GM18868 (cell line): ENCODE results near the gene TBX2.

ENCODE experiments used
- ATAC-seq: cut with Tn5 transposase; IDR thresholded peaks from one replicate; pipeline ENCODE4 v1.9.1; 2021; ENCODE audit warnings: mild to moderate bottlenecking, moderate library complexity; ENCODE audit not compliant: unreplicated experiment

Gene TBX2

GRCh38 chr17:61385577-61386236, 13.9 kb upstream of the TBX2 start:
- no peak for ATAC-seq

- ATAC-seq: no peak
Observed at GRCh38 chr17:61386251-61386650, 13.4 kb upstream of the TBX2 start.

DNA sequence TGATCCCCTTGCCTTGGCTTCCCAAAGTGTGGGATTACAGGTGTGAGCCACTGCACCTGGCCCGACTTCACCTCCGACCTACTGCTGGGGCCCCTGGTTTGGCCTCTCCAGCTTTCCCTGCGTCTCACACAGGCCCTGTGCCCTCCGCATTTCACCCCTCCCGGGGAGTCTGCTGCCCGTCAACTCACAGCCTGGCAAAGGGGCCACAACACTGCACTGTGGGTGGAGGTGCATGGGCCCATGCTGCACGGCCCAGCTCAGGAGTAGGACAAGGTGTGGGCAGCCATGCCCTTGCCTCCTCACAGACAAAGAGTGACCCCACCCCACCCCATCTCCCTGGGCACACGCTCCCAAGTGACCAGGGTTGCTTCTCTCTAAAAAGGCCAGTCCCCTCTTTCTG, 12.6 kb upstream of the TBX2 start:
- no peak for ATAC-seq

DNA sequence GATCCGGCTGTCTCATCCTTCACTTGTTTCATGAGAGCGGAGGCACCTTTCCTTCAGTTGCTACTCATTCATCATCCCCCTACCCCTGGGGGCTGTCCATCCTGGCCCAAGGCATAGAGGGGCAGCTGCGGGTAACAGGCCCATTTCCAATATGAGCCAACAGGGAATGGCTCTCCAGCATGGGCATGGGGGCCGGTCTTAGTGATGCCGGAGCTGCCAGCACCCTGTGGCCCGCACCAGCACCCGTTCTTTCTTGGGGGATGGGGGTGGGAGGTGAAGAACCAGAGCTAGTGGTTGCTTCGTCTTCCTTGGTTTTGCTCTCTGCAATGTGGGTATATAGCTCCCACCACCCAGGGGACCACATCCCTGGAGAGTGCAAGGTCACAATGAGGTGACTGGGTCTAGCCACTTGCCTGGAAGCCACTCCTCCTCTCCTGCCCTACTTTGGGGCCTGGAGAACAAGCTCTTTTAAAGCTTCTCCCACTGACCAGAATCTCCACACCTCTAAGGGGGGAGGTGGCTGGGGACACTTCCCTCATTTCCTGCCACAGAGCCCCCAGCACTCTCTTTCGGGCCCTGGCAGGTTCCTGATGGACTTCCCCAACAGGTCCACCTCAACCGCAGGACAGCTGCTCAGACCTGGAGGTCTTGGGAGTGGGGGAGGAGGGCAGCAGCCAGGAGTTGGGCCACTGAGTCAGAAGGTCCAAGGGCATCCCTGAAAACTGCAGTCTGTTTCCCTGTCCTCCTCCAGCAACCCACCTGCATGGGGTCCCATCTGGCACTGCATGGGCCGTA, 11.9 kb upstream of the TBX2 start:
- no peak for ATAC-seq

- ATAC-seq: no peak
Observed at GRCh38 chr17:61388561-61389356, 10.9 kb upstream of the TBX2 start.

- no peak for ATAC-seq
Observed at GRCh38 chr17:61389670-61390478, 9.8 kb upstream of the TBX2 start.

GRCh38 chr17:61390479-61390791, 9.2 kb upstream of the TBX2 start:
- ATAC-seq: no peak

DNA sequence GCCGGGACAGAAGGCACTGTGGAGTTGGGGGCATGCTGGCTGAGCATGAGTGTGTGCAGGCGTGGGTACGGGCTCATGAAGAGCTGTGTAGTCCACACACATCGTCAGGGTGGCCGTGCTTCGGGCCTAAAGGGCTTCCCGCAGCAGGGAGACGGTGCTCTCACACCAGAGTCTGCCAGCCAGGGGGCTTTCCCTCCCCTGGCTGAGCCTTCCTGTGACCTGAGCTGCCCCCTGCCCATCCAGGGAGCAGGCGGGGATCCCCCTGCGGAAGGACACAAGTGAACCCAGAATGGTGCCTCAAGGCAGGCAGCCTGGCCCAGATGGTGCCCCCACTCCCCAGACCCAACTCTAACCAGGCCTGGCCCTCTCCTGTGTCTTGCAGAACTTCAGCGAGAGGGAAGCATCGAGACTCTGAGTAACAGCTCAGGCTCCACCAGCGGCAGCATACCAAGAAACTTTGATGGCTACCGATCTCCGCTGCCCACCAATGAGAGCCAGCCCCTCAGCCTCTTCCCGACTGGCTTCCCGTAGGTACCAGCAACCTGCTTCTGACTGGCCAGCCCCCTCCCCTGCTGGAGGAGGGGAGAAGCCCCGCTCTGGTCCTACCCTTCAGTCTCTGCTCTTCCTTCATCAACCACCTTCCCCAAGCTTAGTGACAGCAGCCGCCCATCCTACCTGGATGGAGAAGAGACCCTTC, 7.9 kb upstream of the TBX2 start:
- no peak for ATAC-seq

DNA sequence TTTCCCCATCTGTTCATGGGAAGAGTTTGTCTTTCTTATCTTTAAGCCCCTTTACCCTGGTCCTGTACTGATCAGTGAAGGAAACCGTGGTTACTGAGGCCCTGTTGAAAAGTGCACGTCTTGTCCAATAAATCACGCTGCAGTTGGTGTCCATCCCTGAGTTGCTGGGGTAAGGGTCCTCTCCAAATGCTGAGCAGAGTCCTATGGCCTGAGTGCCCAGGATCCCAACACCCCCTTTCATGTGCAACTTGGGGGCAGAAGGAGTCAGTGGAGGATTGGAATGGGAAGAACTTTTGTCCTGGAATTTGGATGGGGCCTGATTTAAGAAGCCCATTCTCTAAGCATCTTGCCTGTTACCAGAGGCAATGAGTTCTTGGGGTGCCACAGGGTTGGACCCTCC, 7.0 kb upstream of the TBX2 start:
- no peak for ATAC-seq

DNA sequence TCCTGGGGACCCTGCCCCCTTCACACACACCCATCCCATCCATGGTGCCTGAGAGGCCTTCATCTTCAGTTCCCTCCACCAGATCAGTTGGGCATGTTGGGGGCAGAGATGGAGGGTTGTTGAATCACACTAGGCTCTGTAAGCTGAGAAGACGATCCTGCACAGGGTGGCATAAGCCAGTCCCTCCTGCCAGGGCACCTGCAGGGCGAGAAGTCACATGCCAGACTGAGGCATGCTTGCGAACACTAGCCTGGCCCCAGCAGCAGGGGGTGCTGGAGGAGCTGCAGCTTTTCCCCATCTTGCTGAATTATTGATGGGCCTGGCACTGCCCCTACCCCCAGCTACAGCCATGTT, 6.1 kb upstream of the TBX2 start:
- no peak for ATAC-seq

- ATAC-seq: no peak
Observed at GRCh38 chr17:61393904-61394629, 5.6 kb upstream of the TBX2 start.

GRCh38 chr17:61394630-61395408, 4.8 kb upstream of the TBX2 start:
- no peak for ATAC-seq

GRCh38 chr17:61395409-61395982, 4.1 kb upstream of the TBX2 start:
- no peak for ATAC-seq

GRCh38 chr17:61395983-61396585, 3.6 kb upstream of the TBX2 start:
- ATAC-seq: no peak

DNA sequence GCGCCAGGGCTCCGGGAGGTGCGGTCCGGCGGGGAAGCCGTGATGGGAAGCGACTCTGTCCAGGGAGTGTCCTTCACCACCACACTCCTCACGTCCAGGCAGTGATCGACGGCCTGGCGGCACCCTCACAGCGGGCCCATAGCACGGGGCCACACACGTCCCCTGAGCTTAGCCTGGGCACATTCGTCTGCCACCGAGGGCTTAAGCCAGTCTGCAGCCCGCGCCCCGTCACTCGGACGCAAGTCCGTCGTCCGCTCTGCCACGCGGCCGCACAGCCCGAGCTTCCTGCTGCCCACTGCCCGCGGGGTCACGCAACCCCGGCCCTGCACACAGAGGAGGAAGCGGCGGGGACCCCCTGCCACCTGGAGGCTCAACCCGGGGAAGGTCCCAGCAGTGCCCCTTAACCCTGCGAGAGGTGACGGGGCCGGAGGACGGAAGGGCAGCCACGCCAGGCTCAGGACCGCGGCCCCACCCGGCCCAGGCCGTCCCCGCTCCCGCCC, 3.0 kb upstream of the TBX2 start:
- no peak for ATAC-seq

DNA sequence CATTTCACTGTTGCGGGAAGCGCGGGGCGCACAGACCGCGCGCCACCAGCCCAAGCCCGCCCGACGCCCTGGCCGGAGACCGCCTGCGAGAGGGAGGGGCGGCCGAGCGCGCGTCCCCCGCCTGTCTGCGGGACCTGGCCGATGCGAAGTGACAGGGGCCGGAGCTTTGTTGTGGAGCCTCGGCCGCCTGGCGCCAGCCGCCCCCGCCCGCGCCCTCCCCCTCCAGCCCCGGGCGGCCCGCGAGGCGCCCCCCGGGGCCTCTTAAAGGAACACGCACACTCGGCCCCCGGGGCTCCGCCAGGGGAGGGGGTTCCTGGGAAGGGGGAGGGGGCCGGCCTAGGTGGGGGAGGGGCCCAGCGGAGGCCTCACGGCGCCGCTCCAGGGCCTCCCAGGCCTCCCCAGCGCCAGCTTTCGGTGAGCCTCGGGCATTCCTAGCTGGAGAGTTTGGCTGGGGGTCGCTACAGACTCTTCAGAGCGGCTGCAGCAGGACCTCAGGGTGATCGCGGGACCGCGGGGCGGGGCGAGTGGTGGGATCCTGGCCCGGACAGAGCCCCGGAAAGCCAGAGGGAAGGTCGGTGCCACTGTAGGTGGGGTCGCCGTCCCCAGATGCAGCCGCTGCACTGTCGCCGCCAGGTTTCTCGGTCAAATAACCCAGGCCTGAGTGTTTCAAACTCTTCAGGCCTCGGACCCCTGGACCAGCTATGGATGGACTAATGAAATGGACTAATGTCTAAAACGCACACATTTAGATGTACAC, 2.4 kb upstream of the TBX2 start:
- ATAC-seq: no peak

GRCh38 chr17:61398721-61399130, 917 bp upstream of the TBX2 start:
- ATAC-seq: no peak
